ENCODE results near the gene THEM5.

Gene THEM5

GRCh38 chr1:151816548-151817352, 36.8 kb downstream of the THEM5 start:
- no peak for DNase-seq

- no peak for DNase-seq
Observed at GRCh38 chr1:151815716-151816327, 37.7 kb downstream of the THEM5 start.

- DNase-seq = no peak
Observed at GRCh38 chr1:151814971-151815545, 38.5 kb downstream of the THEM5 start.

- DNase-seq = no peak
Observed at GRCh38 chr1:151814426-151814825, 39.1 kb downstream of the THEM5 start.

- DNase-seq = no peak
Observed at GRCh38 chr1:151813271-151813977, 40.1 kb downstream of the THEM5 start.

- no peak for DNase-seq
Observed at GRCh38 chr1:151811181-151811580, 42.3 kb downstream of the THEM5 start.

GRCh38 chr1:151809985-151810556, 43.4 kb downstream of the THEM5 start:
- DNase-seq = no peak

- DNase-seq = no peak
Observed at GRCh38 chr1:151809290-151809984, 44.1 kb downstream of the THEM5 start.

- no peak for DNase-seq
Observed at GRCh38 chr1:151807766-151808165, 45.7 kb downstream of the THEM5 start.

- DNase-seq = no peak
Observed at GRCh38 chr1:151807131-151807530, 46.4 kb downstream of the THEM5 start.

- DNase-seq = no peak
Observed at GRCh38 chr1:151806170-151806569, 47.3 kb downstream of the THEM5 start.

- no peak for DNase-seq
Observed at GRCh38 chr1:151805066-151805820, 48.3 kb downstream of the THEM5 start, which contains the start of gene LINGO4. Gene LINGO4, minus strand, starts transcription at chr1:151805419. Its CDS starts 2,715 bp downstream, at chr1:151802704.

GRCh38 chr1:151803915-151804314, 49.6 kb downstream of the THEM5 start:
- no peak for DNase-seq

GRCh38 chr1:151803164-151803563, 50.3 kb downstream of the THEM5 start:
- DNase-seq = no peak

- no peak for DNase-seq
Observed at GRCh38 chr1:151802372-151802771, 51.1 kb downstream of the THEM5 start.

GRCh38 chr1:151801846-151802245, 51.7 kb downstream of the THEM5 start:
- DNase-seq = no peak

GRCh38 chr1:151801310-151801820, 52.1 kb downstream of the THEM5 start:
- DNase-seq = no peak

- no peak for DNase-seq
Observed at GRCh38 chr1:151800830-151801229, 52.7 kb downstream of the THEM5 start.

- DNase-seq = no peak
Observed at GRCh38 chr1:151799179-151800022, 54.1 kb downstream of the THEM5 start.

GRCh38 chr1:151798571-151798970, 54.9 kb downstream of the THEM5 start:
- DNase-seq = no peak

All from NCI-H1694 treated with DMSO at 0.1 percent for 48 hours (cell line).